GM18505 (cell line): ENCODE results near the gene ITPKB.
A peak's percentile ranks its signal among the peaks of the same experiment; 100 is the strongest.

Experiments
- ATAC-seq: cut with Tn5 transposase; IDR thresholded peaks from one replicate; pipeline ENCODE4 v1.9.1; 2021; ENCODE audit not compliant: unreplicated experiment
- POLR2A ChIP-seq: IDR thresholded peaks from 4 replicates; pipeline ENCODE4 v1.6.1; 2011; ENCODE audit warnings: borderline replicate concordance; ENCODE audit not compliant: insufficient read depth, insufficient read length; ENCODE audit errors: extremely low read depth

ITPKB gene

GRCh38 chr1:226714148-226714547 is 24.9 kb downstream of the ITPKB start:
- no peak for ATAC-seq
- no peak for TF ChIP-seq POLR2A

GRCh38 chr1:226712742-226713419 is 26.2 kb downstream of the ITPKB start:
- TF ChIP-seq POLR2A = no peak
- ATAC-seq = no peak

GRCh38 chr1:226711976-226712741 is 26.9 kb downstream of the ITPKB start:
- TF ChIP-seq POLR2A = no peak
- ATAC-seq = peak; percentile 73

GRCh38 chr1:226710501-226710900 is 28.6 kb downstream of the ITPKB start:
- TF ChIP-seq POLR2A = no peak
- ATAC-seq = no peak

GRCh38 chr1:226709953-226710352 is 29.1 kb downstream of the ITPKB start:
- no peak for TF ChIP-seq POLR2A
- no peak for ATAC-seq

GRCh38 chr1:226708967-226709396 is 30.1 kb downstream of the ITPKB start:
- no peak for TF ChIP-seq POLR2A
- ATAC-seq = no peak

GRCh38 chr1:226708342-226708780 is 30.7 kb downstream of the ITPKB start:
- no peak for TF ChIP-seq POLR2A
- ATAC-seq = no peak

- no peak for TF ChIP-seq POLR2A
- no peak for ATAC-seq
Observed at GRCh38 chr1:226706684-226707083, 32.4 kb downstream of the ITPKB start.

GRCh38 chr1:226704169-226704937 is 34.7 kb downstream of the ITPKB start:
- no peak for ATAC-seq

GRCh38 chr1:226702957-226703831 is 35.9 kb downstream of the ITPKB start:
- peak; percentile 86 for TF ChIP-seq POLR2A
- ATAC-seq = peak; percentile 73

More at GRCh38 chr1:226704169-226704937, 34.7 kb downstream of the ITPKB start:
- no peak for TF ChIP-seq POLR2A

- no peak for ATAC-seq
- TF ChIP-seq POLR2A = no peak
Observed at GRCh38 chr1:226702318-226702956, 36.6 kb downstream of the ITPKB start.

GRCh38 chr1:226700861-226701260 is 38.2 kb downstream of the ITPKB start:
- no peak for TF ChIP-seq POLR2A
- ATAC-seq = no peak
